ENCODE data around the gene TIMM8B. TPM values are rescaled to one million over a fixed set of nuclear protein-coding genes. Genes with fewer than 3 reads are reported as not detected.

The TIMM8B gene
- total and polyA plus RNA-seq, 9 of the 15 experiments (the other 6 are each of a cell fraction or from before 2014, with no cell fraction given): 95.8 to 338 (median 145) TPM

- no peak for TF ChIP-seq ZNF318 (IDR thresholded peaks at IDR 0.05; ENCODE audit: borderline replicate concordance in 1 of 2, low read depth in 1 of 2)
- no peak for TF ChIP-seq RBM15 (IDR thresholded peaks at IDR 0.05; ENCODE audit: insufficient read depth, low read length)
- no peak for TF ChIP-seq PHTF2 (CRISPR knock-in tag; IDR thresholded peaks at IDR 0.05)
- no peak for TF ChIP-seq CEBPB (tag; IDR thresholded peaks at IDR 0.05)
- no peak for TF ChIP-seq U2AF1 (optimal IDR thresholded peaks at IDR 0.05; ENCODE audit: low read depth, low read length)
- TF ChIP-seq ZNF324 (CRISPR knock-in tag; IDR thresholded peaks at IDR 0.05): no peak
- no peak for TF ChIP-seq HEY1 (CRISPR knock-in tag; IDR thresholded peaks at IDR 0.05; ENCODE audit: borderline replicate concordance)
Observed at GRCh38 chr11:112123129-112123528, 36.6 kb upstream of the TIMM8B start (continued).
